NCI-H1930 (cell line): Measurements from ENCODE around the gene DENND5A.
"Not testable (repeated sequence)": the region's sequence is repeated elsewhere in the genome, so short reads cannot be mapped to it uniquely, and the experiment has no call there.

Experiments
- DNase-seq, 2 experiments: peaks; one replicate each; lab custom pipeline; 2025; lab: John Stamatoyannopoulos, UW

Gene DENND5A

GRCh38 chr11:9264316-9265210, 587 bp downstream of the DENND5A start:
- DNase-seq, result no peak

- DNase-seq, result no peak
These were observed 1.3 kb downstream of the DENND5A start for GRCh38 chr11:9263840-9264315.

- DNase-seq, result not testable (repeated sequence)
These were observed 4.4 kb downstream of the DENND5A start for GRCh38 chr11:9260838-9261146.

GRCh38 chr11:9259981-9260837, 4.9 kb downstream of the DENND5A start:
- DNase-seq, result no peak

GRCh38 chr11:9258279-9258678, 6.9 kb downstream of the DENND5A start:
- not testable (repeated sequence) for DNase-seq

- DNase-seq, result no peak
These were observed 10.7 kb downstream of the DENND5A start for GRCh38 chr11:9254416-9254815.

- DNase-seq, result no peak
These were observed 12.1 kb downstream of the DENND5A start for GRCh38 chr11:9253086-9253485.

GRCh38 chr11:9251311-9251710, 13.8 kb downstream of the DENND5A start:
- DNase-seq, result no peak

- no peak for DNase-seq
These were observed 15.0 kb downstream of the DENND5A start for GRCh38 chr11:9250139-9250582.

GRCh38 chr11:9249252-9249651, 15.9 kb downstream of the DENND5A start:
- DNase-seq, result no peak

GRCh38 chr11:9247863-9248262, 17.3 kb downstream of the DENND5A start:
- DNase-seq, result no peak

GRCh38 chr11:9236242-9236641, 28.9 kb downstream of the DENND5A start:
- DNase-seq, result not testable (repeated sequence)

- no peak for DNase-seq
These were observed 32.7 kb downstream of the DENND5A start for GRCh38 chr11:9232482-9232881.

GRCh38 chr11:9231848-9232177, 33.3 kb downstream of the DENND5A start:
- DNase-seq, result no peak

- DNase-seq, result no peak
These were observed 34.9 kb downstream of the DENND5A start for GRCh38 chr11:9230296-9230695.

GRCh38 chr11:9228091-9228490, 37.1 kb downstream of the DENND5A start:
- DNase-seq, result no peak

- DNase-seq, result no peak
These were observed 39.3 kb downstream of the DENND5A start for GRCh38 chr11:9225748-9226298.

GRCh38 chr11:9222654-9223053, 42.5 kb downstream of the DENND5A start:
- no peak for DNase-seq

- DNase-seq, result not testable (repeated sequence)
These were observed 44.3 kb downstream of the DENND5A start for GRCh38 chr11:9220853-9221252.

- DNase-seq, result no peak
These were observed 45.6 kb downstream of the DENND5A start for GRCh38 chr11:9219572-9219971.

- DNase-seq, result no peak
These were observed 46.0 kb downstream of the DENND5A start for GRCh38 chr11:9219115-9219514.

- no peak for DNase-seq
These were observed 50.4 kb downstream of the DENND5A start for GRCh38 chr11:9214765-9215164.

GRCh38 chr11:9211322-9211721, 53.8 kb downstream of the DENND5A start:
- no peak for DNase-seq
